ENCODE measurements around the gene RANGAP1. TPM values are rescaled to one million over a fixed set of nuclear protein-coding genes. Genes with fewer than 3 reads are reported as not detected.

RANGAP1 gene
- total and polyA plus RNA-seq, 9 donors, result 17.2 to 37.9 (median 32.1) TPM

DNA sequence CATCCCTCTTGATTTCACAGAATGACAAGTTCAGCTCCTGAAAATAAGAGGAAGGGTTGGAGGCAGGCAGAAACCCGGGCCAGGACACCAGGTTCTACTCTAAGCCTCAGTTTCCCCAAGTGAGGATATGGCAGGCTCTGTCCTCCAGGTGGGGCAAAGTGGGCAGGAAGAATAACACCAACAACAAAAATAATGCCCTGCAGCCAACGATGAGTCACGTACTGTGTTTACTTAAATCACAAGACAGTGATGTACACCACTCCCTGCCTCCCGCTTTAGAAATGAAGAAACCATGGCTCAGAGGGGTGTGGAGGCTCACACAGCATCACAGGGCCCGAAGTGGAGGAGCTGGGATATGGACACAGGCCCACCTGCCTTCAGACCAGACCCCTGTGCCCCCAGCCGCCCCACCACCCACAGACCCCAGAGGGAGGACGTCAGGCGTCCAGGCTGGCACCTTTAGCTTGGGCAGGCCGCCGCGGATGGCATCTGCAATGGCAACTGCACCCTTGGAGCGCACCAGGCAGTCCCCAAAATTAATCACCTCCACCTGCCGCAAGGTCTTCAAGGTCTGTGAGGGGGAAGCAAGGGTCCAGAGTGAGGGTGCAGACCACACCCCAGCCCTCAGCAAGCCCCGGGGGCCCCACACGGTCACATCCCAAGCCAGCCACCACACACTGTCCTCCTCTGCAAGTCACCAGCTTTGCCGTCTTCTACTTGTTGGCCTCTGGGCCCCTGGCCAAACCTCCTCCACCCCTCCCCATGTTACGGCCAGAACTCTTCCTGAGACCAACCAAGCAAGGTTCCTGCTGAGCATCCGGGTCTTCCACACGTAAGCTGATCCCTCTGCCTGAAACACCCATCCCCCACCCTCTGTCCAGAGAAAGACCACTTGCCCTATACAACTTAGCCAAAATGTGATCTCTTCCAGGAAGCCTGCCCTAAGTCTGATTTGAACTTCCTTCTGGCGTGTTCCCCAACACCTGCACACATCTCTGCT is 29.4 kb downstream of the RANGAP1 start:
- no peaks in the 10 kb centered on the region for H3K9me3 ChIP-seq
- TF ChIP-seq POLR2A (IDR thresholded peaks at IDR 0.05) (no peak), CTCF (IDR thresholded peaks at IDR 0.05) (no peak), EP300 (IDR thresholded peaks at IDR 0.05) (no peak)
- no peak overlapping the region for H3K4me3 ChIP-seq
- DNase-seq, result no peak
- WGBS, 3 donors, result 74 to 82% (median 76%) methylated on average over 20 of the region's 20 CpGs
- no peaks in the 10 kb centered on the region for H3K4me1 ChIP-seq (ENCODE audit: insufficient read depth)
- no peak overlapping the region for H3K27ac ChIP-seq
- intact Hi-C loops (cut with DNase I), result no loop called here
- H3K27me3 ChIP-seq, result no peaks in the 10 kb centered on the region
- H3K36me3 ChIP-seq, result no peaks in the 10 kb centered on the region

DNA sequence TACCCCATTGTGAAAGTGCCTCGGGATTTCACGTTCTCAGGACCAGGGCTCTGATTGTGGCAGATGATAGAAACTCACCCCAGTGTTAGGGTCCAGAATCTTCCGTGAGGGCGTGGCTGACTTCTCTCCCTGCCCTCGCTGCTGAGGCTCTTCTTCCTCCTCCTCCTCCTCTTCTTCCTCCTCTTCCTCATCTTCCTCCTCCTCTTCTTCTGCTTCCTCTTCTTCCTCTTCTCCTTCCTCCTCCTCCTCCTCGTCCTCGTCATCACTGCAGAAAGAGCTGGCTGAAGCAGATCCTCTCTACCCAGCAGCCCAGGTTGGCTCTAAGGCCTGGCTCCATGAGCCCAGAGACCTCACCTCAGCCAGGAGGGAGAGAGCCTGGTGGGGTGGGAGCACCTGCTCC is 31.8 kb downstream of the RANGAP1 start:
- WGBS, 3 donors, result 90 to 92% (median 91%) methylated on average over 7 of the region's 7 CpGs
- Histone ChIP-seq H3K9me3 (no peaks in the 10 kb centered on the region), H3K4me1 (ENCODE audit: insufficient read depth) (no peaks in the 10 kb centered on the region), H3K36me3 (no peaks in the 10 kb centered on the region), H3K4me3 (no peak overlapping the region), H3K27me3 (no peaks in the 10 kb centered on the region), H3K27ac (no peak overlapping the region)
- TF ChIP-seq POLR2A (IDR thresholded peaks at IDR 0.05) (no peak), EP300 (IDR thresholded peaks at IDR 0.05) (no peak), CTCF (IDR thresholded peaks at IDR 0.05) (no peak)
- intact Hi-C loops (cut with DNase I), result no loop called here
- DNase-seq, result no peak

- no peak for DNase-seq
- no peak overlapping the region for H3K27ac ChIP-seq
- no peaks in the 10 kb centered on the region for H3K27me3 ChIP-seq
- H3K4me3 ChIP-seq, result no peak overlapping the region
- no peaks in the 10 kb centered on the region for H3K9me3 ChIP-seq
- H3K4me1 ChIP-seq (ENCODE audit: insufficient read depth), result no peaks in the 10 kb centered on the region
- TF ChIP-seq EP300 (IDR thresholded peaks at IDR 0.05) (no peak), CTCF (IDR thresholded peaks at IDR 0.05) (no peak), POLR2A (IDR thresholded peaks at IDR 0.05) (no peak)
- 86 to 92% (median 88%) methylated on average over 8 of the region's 8 CpGs for WGBS, 3 donors
- intact Hi-C loops (cut with DNase I), result no loop called here
- no peaks in the 10 kb centered on the region for H3K36me3 ChIP-seq
Measured at GRCh38 chr22:41252365-41252764, 33.6 kb downstream of the RANGAP1 start.

DNA sequence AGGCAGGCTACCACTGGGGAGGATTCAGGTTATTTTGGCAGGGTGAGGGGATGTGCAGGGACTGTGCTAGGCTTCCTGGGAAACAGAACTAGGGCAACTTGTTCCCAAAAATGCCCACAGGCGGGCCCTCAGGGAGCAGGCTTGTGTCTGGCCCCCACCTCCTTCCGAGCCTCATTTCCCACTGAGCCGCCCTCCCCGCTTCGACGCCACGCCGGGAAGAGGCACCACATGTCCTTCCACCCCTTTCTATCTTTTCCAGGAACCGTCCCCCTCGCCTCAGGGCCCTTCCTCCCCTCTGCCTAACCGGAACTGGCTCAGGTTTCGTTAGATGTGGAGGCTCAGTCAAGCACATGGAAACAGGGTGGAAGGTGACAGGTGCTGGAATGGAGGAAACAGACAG is 35.9 kb downstream of the RANGAP1 start:
- Histone ChIP-seq H3K27ac (no peak overlapping the region), H3K4me3 (no peak overlapping the region), H3K9me3 (no peaks in the 10 kb centered on the region), H3K27me3 (no peaks in the 10 kb centered on the region), H3K4me1 (ENCODE audit: insufficient read depth) (no peaks in the 10 kb centered on the region), H3K36me3 (no peaks in the 10 kb centered on the region)
- WGBS, 3 donors, result 92 to 93% (median 92%) methylated on average over 12 of the region's 12 CpGs
- no peak for DNase-seq
- intact Hi-C loops (cut with DNase I), result no loop called here
- TF ChIP-seq CTCF (IDR thresholded peaks at IDR 0.05) (no peak), POLR2A (IDR thresholded peaks at IDR 0.05) (no peak), EP300 (IDR thresholded peaks at IDR 0.05) (no peak)
